ENCODE results near the gene ASMTL.
"Not testable (repeated sequence)": the region's sequence is repeated elsewhere in the genome, so short reads cannot be mapped to it uniquely, and the experiment has no call there.

ASMTL gene, protein sequence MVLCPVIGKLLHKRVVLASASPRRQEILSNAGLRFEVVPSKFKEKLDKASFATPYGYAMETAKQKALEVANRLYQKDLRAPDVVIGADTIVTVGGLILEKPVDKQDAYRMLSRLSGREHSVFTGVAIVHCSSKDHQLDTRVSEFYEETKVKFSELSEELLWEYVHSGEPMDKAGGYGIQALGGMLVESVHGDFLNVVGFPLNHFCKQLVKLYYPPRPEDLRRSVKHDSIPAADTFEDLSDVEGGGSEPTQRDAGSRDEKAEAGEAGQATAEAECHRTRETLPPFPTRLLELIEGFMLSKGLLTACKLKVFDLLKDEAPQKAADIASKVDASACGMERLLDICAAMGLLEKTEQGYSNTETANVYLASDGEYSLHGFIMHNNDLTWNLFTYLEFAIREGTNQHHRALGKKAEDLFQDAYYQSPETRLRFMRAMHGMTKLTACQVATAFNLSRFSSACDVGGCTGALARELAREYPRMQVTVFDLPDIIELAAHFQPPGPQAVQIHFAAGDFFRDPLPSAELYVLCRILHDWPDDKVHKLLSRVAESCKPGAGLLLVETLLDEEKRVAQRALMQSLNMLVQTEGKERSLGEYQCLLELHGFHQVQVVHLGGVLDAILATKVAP

DNA sequence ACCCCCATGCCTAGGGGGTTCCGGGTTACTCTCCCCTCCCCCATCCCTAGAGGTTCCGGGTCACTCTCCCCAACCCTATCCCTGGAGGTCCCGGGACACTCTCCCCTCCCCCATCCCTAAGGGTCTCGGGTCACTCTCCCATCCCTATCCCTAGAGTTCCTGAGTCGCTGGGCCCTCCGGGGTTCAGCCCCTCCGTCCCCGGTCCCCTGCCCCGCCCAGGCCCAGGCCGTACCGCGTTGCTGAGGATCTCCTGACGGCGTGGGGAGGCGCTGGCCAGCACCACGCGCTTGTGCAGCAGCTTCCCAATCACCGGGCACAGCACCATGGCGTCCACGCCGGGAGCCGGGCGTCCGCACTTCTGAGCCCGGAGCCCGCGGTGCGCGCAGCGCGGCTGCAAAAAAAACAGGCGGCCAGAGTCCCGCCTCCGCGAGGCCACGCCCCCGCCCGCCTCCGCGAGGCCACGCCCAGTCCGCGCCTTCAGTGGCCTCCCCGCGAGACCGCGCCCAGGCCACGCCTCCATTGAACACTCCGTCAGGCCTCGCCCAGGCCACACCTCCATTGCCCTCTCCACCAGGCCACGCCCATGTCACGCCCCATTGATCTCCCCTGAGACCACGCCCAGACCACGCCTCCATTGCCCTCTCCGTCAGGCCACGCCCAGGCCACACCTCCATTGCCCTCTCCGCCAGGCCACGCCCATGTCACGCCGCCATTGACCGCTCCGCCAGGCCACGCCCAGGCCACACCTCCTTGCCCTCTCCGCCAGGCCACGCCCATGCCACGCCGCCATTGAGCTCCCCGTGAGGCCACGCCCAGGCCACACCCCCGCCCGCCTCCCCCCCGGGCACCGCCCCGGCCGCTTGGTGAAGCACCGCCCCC, at the start of gene ASMTL:
TSS of gene ASMTL (minus strand) at position 394 of the 879 bp plus-strand sequence. CDS start at position 325, 69 bp downstream.
- no peak for DNase-seq

DNA sequence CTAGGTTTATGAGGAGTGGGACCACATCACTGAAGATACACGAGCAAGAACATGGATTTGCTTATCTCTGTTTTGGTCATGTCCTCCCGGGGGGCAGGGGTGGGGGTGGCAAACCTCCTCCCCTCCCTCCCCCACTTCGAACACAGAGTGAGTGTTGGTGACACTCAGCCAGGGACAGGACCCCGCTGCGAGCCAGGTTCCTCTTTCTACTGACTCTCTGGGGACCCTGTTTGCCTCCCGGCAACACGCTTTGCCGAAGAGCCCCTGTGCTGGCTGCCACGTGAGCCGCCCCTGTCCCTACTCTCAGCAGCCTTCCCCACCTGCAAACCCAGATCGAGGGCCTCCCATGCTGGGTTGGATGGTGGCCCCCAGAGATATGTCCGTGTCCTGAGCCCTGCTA, 49.5 kb upstream of the ASMTL start:
- no peak for DNase-seq

DNA sequence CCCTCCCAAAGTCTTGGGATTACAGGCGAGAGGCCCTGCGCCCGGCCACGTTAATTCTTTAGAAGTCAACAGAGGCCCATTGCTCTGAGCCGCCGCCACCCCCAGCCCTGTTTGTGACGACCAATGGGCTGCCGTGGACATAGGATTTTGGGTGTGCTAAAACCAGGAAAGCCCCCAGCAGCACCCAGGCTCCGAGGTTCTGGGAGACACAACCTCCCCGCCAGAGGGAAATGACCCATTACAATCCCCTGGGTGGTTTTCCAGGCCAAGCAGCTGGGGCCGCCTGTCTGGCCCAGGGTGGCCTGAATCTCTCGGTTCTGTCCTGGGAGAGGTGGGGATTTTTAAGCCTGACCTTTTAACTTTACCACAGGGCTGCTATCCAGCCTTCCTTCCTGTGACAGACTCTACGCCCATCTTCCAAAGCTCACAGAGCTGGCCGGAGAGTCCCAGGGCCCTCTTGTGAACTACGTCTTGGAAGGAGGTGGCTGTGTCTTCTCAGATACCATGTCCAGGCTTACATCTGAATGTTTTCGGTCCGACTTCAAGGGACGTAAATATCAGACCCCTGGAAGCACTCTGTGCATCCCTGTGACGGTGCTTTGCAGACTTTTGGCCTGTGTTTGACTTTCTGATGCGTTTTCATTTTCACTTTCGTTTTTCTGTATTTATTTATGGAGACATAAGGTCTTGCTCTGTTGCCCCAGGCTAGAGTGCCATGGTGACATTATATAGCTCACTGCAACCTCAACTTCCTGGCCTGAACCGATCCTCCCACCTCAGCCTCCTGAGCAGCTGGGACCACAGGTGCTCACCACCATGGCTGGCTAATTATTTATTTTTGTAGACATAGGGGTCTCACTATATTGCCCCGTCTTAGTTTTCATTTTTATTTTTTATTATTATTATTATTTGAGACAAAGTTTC, 48.3 kb upstream of the ASMTL start:
- DNase-seq = no peak

DNA sequence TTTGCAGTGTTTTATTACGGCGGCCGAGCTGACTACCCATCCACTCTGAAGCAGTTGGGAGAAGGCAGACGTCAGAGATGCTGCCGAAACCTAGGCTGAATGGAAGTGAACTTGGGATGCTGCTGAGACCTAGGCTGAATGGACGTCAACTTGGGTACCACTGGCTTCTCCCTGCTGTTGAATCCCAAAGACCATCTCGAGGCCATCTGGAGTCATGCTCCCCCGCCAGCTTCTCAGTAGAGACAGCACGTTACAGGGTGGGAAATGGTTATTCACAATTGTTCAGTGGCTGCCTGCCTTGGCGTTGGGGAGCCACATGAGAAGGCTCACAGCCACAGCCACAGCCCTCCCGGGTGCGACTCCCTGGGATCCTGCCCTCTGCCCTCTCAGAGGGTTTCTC, 43.4 kb upstream of the ASMTL start:
- DNase-seq = no peak

DNA sequence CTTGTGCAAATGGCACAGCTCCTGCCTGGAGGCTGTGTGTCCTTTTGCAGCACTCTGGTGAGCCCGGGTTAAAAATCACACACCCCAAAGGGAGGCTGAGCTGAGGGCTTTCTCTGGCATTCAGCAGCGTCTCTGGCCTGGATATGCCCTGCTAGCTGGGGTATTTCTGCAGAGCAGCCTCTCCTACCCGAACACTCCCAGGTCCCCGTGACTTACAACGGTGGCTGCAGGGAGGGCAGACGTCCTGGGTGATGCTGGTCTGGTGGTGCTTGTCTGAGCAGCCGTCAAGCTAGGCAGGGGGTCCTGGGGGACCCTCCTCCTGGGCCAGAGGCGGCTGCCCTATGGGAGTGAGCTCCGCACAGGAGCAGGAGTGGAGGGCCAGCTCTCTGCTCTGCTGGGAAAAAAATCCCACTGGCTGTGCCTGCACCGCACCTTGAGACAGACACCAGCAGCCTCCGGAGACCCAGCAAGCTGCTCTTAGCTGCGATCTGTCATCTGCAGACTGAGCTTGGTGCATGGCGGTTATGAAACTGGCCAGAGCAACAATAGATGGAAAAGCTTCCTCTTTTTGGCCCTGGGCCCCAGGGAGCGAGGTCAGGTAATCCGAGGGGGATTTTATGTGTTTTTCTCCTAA, 41.3 kb upstream of the ASMTL start:
- DNase-seq = no peak

DNA sequence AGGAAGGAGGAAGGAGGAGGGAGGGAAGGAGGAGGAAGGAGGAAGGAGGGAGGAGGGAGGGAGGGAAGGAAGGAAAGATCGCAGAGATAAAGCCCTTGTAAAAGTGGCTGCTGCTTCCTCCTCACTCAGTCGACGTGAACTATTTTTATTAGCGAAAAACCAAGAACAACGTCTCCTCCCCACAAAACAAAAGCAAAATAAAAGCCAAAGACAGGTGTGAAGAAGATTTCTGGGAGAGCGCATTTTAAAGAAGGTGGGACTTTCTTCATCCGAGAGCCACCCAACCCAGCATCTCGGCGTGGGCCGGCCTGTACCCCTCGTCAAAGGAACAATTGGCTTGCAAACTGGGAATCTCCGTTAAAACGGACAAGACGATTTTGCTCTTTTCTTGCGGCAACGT, 40.7 kb upstream of the ASMTL start:
- no peak for DNase-seq

DNA sequence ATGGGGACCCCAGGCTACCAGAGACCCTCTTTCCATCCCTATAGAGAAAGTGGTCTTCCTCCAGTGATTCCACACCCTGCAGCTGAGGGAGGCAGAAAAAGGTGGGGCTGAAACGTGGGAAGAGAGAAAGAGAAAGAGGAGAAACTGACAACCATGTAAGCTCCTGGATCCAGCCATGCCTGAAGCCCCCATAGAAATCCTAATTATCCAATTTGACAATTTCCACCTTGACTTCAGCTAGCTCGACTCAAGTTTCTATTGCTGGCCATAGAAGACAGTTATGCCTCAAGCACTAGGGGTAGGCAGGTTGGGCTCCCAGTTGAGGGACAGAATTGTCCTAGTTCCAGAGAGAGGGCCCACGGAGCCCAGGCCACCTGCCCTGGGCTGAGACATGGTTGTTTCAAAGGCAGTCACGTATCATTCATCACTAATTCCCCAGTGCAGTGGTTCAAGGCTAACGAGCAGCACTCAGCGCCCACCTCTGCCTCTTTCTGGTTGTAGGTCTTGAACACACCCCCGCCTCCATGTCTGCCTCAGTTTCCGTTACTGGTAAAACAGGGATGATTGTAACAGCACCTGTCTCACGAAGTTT, 39.8 kb upstream of the ASMTL start:
- no peak for DNase-seq

DNA sequence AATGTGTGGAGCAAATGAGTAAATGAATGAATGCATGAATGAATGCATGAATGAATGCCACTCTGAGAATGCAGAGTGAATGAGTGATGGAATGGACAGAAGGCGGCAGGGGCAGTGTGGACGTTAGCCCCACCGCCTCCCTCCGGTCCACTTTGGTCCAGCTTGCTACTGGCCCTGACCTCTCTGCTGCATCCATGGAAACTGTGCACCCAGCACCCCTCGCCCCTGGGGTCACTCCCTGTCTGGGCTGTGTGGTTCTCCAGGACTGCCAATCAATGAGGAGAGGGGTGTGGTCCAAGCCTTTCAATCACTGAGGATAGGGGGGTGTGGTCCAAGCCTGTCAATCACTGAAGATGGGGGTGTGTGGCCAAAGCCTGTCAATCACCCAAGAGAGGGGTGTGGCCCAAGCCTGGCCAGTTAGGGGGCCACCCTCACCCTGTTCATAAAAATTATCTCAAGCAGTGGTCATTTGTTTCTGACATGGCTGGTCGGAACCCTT, 39.2 kb upstream of the ASMTL start:
- no peak for DNase-seq

DNA sequence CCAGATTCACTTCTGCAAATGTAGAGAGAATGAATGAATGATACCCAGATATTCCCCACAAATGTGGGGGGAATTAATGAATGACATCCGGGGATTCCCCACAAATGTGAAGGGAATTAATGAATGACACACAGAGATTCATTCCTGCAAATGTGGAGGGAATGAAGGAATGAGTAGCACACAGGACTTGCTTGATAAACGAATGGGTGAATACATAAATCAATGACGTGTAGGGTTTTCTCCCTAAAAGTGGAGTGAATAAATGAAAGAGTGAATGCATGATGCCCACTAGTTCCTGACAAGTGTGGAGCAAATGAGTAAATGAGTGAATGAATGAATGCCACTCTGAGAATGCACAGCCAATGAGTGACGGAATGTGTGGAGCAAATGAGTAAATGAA, 38.5 kb upstream of the ASMTL start:
- DNase-seq = not testable (repeated sequence)

DNA sequence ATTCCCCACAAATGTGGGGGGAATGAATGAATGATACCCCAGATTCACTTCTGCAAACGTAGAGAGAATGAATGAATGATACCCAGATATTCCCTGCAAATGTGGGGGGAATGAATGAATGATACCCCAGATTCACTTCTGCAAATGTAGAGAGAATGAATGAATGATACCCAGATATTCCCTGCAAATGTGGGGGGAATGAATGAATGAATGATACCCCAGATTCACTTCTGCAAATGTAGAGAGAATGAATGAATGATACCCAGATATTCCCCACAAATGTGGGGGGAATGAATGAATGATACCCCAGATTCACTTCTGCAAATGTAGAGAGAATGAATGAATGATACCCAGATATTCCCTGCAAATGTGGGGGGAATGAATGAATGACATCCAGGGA, 38.0 kb upstream of the ASMTL start:
- DNase-seq = not testable (repeated sequence)

DNA sequence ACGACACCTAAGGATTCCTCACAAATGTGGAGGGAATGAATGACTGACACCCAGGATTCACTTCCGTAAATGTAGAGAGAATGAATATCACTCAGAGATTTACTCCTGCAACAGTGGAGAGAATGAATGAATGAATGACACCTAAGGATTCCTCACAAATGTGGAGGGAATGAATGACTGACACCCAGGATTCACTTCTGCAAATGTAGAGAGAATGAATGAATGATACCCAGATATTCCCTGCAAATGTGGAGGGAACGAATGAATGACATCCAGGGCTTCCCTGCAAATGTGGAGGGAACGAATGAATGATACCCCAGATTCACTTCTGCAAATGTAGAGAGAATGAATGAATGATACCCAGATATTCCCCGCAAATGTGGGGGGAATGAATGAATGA, 36.6 kb upstream of the ASMTL start:
- DNase-seq = not testable (repeated sequence)

DNA sequence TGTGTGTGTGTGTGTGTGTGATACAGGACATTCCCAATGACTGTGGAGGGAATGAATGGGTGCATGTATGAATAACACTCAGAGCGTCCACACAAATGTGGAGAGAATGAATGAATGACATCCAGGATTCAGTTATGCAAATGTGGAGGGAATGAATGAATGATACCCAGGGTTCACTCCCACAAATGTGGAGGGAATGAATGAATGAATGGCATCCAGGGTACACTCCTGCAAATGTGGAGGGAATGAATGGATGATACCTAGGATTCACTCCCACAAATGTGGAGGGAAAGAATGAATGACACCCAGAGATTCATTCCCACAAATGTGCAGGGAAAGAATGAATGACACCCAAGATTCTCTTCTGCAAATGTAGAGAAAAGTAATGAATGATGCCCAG, 36.0 kb upstream of the ASMTL start:
- DNase-seq = no peak

DNA sequence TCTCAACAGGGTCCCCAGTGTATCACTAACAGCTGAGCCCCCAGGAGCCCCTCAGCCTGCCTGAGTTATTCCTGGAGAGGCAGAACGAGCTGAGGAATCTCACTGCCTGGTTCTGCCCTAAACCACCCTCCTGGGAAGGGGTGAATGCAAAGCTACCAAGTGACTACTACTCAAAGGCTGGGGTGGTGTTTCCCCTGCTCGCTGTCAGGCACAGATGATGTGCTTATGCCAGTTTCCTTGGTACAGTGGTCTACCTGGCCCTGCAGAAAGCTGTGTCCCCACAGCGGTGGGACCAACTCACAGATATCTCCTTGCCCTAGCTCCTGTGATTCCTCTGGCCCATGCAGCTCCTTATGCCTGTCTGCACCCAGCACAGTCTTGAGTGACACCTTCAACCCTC, 35.4 kb upstream of the ASMTL start:
- no peak for DNase-seq

DNA sequence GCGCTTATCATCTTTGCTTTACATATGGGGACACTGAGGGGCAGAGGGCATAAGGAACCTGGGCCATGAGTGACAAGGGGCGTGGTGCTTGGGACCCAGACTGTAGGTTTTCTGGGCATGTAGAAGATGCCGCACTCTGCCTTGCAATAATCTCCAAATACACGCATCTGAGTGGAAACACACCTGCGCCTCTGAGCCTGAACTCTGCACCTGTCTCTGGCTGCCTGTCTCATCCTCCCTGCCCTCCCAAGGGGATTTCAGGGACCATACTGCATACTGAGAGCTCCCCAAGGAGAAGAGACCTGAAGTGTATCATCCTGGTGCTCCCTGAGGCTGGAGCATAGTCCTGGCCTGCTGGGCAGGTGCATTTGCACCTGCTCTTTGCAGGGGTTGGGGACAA, 34.7 kb upstream of the ASMTL start:
- DNase-seq = no peak

DNA sequence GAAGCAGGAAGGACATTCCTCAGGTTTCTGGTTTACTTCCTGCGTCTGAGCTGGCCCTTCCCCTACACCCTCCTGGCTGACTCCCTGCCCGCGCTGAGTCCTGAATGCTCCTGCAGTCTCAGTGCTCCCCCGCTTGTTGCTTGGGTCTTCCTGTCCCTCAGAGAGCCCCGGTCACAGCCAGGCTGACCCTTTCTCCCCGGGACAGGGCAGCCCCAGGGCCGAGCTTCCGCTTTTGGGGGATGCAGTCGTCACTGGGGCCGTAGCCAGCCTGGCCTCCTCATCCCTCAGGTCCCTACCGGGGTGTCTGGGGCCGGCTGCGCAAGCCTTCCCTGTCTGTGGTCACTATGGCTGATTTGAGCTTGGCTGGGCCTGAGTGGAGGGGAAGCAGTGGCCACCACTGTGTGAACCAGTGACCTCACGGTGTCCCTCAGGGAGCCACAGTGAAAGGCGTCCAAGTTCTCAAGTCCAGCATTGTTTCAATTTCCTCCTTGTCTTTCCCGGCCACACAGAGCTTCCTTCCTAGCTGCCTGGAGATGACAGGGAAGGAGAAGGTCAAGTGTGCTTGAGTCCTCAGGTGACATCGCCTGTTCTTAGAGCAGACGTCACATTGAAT, 34.1 kb upstream of the ASMTL start:
- no peak for DNase-seq

DNA sequence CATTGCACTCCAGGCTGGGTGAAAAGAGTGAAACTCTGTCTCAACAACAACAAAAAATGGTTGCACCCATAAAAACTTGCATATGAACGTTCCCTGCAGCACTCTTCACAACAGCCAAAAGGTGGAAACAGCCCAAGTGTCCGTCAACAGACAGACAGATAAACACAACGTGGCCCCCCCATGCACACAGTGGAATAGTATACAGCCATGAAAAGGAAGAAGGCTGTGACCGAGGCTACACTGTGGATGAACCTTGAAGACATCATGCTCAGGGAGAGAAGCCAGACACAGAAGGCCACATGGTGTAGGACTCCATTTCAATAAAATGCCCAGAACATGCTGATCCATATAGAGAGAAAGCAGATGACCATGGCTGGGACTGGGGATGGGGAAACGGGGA, 33.5 kb upstream of the ASMTL start:
- no peak for DNase-seq

DNA sequence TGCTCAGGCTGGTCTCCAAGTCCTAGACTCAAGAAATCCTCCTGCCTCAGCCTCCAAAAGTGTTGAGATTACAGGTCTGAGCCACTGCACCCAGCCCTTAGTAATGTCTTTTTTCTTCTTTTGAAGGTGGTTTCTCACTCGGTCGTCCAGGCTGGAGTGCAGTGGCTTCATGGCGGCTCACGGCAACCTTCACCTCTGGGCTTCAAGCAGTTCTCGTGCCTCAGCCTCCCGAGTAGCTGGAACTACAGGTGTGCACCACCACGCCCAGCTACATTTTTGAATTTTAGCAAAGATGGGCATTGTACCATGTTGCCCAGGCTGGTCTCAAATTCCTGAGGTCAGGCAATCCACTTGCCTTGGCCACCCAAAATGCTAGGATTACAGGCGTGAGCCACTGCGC, 32.3 kb upstream of the ASMTL start:
- DNase-seq = no peak

DNA sequence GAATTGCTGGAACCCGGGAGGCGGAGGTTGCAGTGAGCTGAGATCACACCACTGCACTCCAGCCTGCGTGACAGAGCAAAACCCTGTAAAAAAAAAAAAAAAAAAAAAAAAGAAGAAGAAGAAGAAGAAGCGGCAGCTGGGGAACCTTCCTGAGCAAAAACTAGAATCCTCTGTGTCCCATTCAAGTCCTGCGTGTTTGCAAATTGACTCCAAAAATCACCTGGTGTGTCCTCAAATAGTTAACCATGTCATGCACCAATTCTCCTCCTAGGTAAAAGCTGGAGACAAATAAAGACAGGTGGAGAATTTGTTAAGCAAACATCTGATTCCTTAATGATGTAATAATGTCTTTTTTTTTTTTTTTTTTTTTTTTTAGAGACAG, 31.9 kb upstream of the ASMTL start:
- no peak for DNase-seq

DNA sequence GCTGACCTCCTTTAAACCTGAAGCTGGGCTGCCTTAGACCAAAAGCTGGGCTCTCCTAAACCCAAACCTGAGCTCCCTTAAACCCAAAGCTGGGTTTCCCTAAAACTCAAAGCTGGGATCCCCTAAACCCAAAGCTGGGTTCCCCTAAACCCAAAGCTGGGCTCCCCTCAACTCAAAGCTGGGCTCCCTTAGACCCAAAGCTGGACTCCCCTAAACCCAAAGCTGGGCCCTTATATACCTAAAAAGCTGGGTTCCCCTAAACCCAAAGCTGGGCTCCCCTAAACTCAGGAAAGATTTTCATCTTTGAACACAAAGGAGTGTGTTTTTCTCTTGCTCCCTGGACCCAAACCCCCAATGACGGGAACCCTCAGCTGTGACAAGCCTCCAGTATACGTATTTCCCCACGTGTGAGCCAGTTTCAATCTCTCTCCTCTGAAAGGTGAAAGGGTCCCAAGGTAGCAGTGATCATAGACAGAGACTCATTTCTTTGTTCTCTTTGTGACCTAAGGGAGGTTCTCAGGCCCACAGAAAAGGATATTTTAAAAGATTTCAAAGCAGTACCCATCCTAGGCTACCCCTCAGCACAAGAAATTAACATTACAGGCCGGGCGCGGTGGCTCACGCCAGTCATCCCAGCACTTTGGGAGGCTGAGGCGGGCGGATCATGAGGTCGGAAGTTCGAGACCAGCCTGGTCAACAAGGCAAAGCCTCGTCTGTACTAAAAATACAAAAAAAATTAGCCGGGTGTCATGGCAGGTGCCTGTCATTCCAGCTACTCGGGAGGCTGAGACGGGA, 31.3 kb upstream of the ASMTL start:
- no peak for DNase-seq

DNA sequence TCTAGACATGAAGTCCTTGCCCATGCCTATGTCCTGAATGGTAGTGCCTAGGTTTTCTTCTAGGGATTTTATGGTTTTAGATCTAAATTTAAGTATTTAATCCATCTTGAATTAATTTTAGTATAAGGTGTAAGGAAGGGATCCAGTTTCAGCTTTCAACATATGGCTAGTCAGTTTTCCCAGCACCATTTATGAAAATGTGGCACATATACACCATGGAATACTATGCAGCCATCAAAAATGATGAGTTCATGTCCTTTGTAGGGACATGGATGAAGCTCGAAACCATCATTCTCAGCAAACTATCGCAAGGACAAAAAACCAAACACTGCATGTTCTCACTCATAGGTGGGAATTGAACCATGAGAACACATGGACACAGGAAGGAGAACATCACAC, 29.8 kb upstream of the ASMTL start:
- not testable (repeated sequence) for DNase-seq
